ENCODE measurements around the gene SLC23A2.
A peak's percentile ranks its signal among the peaks of the same experiment; 100 is the strongest.
"Not testable (repeated sequence)": the region's sequence is repeated elsewhere in the genome, so short reads cannot be mapped to it uniquely, and the experiment has no call there.

The SLC23A2 gene

DNA sequence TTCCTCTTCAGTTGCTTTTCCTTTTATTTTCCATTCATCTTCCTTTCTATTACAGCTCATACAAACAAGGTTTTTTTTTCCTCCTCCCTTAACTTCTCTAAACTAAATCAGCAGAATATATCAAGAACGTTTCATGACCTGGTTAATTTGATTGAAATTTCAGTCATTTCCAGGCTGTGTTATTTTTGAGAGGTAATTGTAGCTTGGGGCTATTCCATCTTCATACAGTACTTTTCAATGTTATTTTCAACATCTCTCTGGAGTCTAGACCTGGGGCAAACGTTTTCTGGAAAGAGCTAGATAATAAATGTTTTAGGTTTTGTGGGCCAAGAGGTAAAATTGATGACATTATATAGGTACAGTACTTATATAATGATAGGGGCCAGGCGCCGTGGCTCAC, 4.0 kb upstream of the SLC23A2 start:
- no peak for DNase-seq

DNA sequence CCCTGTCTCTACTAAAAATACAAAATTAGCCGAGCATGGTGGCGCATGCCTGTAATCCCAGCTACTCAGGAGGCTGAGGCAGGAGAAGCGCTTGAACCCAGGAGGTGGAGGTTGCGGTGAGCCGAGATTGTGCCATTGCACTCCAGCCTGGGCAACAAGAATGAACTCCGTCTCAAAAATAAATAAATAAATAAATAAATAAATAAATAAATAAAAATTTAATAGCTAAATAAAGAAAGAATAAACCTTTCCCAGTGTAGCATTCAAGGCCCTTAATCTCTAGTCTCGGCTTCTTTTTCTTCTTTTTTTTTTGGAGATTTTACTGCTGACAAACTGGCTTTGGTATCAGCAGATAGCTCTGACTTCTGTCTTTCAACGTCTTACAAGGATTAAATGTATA, 3.5 kb upstream of the SLC23A2 start:
- not testable (repeated sequence) for DNase-seq

DNA sequence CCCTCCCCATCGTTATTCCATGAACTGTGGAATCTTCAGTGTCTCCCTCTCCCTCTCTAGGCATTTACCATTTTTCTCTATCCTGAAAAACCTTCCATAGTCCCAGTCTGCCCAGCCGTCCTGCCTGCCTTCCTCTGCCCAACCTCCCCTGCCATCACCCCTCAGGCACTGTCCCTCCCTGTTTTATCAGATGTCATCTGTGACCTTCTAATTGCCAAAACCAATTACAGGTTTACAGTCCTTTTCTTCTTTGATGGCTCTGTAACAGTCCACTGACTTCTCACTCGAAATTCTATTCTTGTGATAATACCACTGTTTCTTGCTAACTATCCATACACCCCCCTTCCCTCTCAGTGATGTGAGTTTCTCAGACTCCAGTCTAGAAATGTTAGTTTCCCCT, 2.3 kb upstream of the SLC23A2 start:
- DNase-seq, result no peak

DNA sequence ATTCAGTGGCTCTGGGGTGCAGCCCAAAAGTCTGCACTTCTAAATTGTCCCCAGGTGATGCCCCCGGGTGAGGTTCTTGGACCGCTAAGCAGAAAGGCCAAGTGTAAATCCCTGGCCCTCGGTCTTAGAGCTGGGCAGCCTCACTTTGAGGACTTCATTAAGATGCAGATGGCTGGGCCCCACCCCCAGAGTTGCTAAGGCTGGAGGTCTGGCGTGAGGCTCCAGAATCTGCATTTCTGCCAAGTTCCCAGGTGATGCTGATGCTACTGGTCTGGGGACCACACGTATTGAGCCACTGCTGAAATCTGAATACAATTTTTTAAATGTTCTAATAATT, 735 bp upstream of the SLC23A2 start:
- no peak for DNase-seq

DNA sequence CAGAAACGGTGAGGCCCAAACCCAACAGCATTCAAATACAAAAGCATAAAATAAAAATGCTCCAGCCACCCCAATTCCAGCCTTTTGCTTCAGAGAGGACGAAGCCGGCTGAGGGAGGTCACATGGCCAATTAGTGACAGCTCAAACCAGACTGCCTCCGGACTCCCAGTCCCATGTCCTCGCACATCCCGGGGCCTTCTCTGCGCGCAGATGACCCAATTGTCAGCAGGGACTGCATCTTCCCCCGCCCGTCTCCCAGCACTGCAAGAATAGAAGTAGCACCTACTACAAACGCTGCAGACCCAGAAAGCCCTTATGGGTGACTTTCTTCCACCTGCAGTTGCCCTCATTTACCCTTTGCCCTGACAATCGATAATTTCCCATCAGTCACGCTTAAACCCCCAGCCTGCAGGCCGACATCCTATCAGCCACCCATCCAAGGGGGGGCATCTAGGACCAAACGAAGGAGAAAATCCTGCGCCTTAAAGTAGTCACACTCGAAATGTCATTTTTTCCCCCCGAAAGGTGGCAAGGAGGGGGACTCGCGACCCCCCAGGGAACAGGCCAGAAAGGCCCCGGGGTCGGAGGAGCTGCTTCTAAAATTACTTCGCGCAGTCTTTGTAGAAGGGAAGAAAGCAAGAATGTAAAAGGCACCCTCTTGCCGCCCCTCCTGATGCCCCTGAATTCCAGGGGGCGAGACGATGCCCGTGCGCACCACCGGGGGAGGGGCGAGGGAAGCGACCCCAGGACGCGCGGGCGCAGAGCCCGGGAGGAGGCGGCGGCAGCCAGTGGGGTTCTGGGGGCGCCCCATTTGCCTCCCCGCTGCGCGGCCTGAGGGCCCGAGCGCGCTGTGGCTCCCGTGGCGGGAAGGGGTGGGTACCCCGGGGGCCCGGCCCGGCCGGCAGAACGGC, 792 bp downstream of the SLC23A2 start:
- peak; percentile 5 to 19 for DNase-seq

DNA sequence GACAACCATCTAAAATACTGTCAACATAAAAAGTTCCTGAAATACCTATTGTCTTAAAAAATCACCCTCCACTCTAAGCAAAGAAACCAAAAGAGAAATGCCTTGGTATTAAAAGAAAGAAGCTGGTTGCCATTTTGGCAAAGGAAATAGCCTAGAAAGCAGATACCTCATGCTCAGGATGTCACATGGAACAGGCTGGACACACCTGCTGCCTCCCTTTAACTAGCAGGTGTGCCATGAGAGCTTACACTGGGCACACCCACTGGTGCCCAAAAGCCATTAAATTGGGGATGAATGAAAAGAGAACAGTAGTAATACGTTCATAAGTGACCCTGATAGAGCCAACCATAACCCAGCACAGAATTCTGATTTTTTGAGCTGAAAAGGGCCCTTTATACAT, 1.5 kb downstream of the SLC23A2 start:
- DNase-seq, result no peak

DNA sequence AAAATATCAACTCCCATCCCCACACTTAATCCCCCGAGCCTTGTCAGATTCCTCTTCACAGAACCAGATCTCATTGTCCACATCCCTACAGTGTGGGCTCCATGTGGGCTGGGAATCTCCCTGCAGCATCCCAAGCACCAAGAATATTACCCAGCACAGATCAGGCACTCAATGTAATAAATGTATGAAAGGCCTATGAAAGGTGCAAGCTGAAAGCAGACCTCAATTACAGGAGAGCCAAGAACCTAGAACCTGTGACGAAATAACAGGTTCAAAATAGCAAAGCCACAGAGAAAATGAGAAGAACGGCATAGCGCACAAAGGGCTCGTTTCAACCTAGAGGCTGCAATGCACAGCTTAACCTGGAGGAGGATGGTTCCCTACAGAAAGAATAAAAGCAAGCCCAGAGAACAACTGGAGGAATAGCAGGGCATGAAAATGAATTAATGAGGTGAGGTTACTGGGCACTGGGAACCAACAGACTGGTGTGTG, 3.1 kb downstream of the SLC23A2 start:
- peak; percentile 9 to 15 for DNase-seq

DNA sequence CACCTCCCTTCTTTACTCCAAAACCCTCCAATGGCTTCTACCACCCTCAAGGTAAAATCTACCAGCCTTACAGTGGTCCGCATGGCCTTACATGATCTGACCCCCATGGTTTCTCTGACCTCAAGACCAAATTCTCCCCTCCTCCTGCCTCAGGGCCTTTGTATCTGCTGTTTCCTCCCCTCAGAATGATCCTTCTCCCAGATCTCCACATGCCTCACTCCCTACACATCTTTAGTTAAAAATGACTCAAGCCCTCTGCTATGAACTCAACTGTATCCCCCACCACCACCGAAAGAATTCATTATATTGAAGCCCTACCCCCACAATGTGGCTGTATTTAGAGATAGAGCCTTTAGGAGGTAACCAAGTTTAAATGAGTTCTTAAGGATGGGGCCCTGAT, 4.1 kb downstream of the SLC23A2 start:
- no peak for DNase-seq

DNA sequence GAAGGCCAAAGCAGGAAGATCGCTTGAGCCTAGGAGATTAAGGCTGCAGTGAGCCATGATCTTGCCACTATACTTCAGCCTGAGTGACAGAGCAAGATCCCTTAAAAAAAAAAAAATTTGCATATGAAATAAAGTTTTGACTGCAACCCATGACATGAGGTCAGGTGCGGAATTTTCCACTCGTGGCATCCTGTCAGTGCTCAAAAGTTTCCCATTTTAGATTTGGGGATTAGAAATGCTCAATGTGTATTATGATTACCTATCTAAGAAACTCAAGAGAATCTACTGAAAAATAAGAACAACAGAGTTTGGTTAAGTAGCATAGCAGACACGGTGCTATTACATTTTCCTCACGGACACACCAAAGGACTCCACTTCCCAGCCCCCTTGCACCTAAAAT, 11.7 kb downstream of the SLC23A2 start:
- no peak for DNase-seq

DNA sequence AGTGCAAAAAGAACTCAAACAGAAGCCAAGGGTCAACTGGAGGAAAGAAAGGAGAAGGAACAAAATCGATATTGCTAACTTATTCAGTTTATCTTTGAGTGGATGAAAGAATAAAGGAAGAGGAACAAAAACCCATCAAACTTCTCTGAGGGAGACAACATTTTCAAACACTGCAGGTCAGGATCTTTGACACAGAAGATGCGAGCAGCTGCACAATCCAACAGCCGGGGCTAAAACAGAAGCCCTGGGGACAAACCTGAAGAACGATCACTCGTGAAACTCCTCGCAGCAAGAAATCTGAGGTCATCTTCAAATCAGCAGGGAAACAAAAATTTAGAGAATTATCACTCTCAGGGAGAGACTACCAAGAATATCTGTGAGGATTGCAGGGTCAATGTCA, 14.2 kb downstream of the SLC23A2 start:
- DNase-seq, result no peak

DNA sequence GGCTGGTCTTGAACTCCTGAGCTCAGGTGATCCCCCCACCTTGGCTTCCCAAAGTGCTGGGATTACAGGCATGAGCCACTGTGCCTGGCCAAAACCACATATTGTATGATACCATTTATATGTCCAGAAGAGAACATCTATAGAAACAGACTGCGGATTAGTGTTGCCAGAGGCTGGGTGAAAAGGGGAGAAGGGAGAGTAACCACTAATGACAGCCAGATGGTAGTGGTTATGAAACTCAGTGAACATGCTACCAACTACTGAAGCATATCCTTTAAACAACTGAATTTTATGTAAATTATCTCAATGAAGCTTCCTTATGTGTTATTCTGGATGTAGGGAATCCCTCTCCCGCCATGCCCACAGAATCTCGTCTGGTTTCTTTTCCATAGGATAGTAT, 15.7 kb downstream of the SLC23A2 start:
- no peak for DNase-seq

DNA sequence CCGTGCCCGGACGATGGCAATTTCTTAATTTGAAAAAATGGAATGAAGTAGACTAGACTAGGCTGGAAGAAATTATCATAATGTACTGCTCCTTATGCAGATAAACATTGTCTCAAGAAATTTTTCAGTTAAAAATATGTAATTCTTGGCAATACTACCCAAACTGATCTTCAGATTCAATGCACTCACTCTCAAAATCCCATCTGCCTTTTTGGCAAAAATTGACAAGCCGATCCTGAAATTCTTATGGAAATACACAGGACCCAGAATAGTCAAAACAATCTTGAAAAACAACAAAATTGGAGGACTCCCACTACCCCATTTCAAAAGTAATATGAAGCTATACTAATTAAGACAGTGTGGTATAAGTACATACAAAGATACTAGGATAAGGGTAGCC, 19.0 kb downstream of the SLC23A2 start:
- no peak for DNase-seq

DNA sequence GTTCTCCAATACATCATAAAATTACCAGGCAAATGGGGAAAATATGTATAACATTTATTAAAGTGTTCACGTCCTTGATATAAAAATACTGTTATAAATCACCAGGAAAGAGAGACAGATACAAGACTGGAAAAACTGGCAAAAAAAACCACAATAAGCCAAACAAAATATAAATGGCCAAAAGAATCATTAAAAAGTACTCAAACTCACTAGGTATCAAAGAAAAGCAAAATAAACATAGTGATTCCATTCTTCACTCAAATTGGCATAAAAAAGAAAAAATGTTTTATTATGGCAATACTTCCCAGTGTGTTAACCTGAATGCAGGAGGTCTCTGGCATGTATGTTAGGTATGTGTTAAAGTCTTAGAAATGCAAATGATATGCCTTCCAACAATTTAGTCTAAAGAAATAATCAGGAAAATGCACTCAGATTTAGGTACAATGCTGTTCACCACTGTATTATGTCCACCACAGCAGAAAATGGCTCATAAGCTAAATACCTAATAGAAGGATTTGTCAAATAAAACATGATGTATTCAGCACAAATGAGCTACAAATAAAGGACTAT, 21.4 kb downstream of the SLC23A2 start:
- no peak for DNase-seq

DNA sequence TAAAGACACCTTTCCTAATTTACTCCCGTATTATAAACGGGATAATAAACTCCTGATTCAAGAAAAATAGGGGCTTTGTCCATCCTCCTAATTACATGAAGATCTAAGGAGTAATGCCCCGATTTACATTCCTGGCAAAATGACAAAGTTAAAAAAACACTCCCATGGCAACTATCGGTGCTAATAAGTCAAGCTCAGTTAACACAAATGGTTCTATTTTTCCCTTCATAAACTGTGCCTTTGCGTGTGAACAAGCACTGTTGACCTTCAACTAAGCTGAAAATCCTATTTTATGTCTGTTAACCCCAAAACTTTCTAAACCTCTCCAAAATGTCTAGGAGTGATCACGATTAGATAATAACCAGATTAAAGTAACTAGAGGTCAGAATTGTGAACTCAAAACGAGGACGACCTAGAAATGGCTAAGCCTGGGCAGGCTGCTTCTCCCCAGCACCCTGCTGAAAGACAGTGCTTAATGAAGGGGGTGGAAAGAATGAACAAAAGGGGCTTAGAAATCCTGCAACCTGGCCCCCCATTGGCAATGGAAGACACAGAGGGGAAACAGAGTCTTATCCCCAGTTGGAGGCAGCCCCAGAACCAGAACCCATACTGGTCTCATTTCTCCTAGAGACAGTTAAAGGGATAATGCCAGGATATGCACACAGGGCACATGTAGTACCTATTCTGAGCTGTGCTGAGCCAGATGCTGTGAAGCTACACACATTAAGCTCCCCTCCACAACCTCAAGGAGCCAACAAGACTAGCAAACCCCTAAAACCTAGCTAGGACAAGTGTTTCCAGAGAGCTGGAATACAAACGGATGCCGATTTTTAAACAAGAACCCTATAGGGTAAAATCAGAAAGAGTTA, 23.0 kb downstream of the SLC23A2 start:
- no peak for DNase-seq

DNA sequence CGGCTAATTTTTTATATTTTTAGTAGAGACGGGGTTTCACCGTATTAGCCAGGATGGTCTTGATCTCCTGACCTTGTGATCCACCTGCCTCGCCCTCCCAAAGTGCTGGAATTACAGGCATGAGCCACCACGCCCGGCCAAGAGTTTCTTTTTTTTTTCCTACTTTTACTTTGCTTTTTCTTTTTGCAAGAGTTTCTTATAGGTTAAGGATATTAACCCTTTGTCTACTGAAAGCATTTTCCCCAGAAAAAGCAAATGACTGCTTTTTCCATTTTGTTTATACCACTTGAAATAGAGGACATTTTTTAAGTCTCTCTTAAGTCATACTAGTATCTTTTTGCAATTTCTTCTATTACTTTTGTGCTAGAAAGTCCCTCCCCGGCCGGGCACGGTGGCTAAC, 25.3 kb downstream of the SLC23A2 start:
- not testable (repeated sequence) for DNase-seq

DNA sequence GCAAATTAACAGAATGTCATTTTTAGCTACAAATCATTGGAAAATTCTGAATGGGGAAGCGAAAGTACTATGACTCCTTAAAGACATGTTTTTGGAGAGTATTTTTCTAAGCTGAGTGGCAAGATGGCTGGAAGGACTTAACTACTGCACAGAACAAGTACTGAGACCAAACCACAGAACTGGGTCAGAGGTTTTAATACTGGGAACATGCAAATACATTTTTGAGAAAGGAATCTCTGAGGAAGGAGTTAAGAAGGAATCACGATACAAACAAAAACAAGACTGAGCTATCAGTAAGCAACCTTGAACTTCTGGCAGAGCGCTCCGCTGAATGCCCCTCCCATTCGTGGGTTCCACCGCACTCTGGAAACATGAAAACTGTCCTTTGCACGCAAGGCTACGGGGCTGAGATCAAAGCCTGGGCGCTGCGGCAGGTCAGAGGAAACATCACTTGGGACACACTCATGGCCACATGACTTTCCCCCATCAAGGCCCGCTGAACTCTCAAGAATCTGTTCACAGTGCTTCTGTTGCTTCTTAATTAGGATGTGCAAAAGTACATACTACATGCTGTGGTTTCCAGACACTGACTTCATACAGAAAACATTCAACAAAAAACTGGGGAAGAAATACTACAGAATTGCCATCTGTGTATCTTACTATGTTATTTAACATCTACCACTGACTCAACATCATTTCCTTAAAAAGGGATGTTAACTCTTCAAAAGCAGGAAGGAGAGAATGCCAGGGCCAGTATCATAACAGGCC, 27.8 kb downstream of the SLC23A2 start:
- no peak for DNase-seq

DNA sequence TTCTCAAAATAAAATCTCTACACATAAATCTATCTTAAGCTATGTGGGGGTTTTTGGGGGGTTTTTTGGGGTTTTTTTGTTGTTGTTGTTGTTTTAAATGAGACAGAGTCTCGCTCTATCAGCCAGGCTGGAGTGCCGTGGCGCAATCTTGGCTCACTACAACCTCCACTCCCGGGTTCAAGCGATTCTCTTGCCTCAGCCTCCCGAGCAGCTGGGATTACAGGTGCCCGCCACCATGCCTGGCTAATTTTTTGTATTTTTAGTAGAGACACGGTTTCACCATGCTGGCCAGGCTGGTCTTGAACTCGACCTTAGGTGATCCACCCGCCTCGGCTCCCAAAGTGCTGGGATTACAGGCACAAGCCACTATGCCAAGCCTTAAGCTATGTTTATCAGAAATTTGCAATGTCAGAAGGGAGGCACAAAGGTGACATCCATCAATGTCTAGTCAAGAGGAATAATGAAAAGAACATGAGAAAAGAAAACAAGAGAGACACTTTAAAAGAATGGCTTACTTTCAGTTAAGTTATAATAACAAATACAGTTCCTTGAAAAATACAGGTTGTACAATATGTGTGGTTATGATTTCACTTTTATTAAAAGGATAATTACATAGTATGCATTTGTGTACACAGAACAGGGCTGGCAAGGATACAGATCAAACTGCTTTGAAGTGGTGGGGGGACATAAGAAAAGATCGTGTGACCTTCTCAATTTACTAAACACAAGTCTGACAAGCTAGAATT, 28.6 kb downstream of the SLC23A2 start:
- no peak for DNase-seq

DNA sequence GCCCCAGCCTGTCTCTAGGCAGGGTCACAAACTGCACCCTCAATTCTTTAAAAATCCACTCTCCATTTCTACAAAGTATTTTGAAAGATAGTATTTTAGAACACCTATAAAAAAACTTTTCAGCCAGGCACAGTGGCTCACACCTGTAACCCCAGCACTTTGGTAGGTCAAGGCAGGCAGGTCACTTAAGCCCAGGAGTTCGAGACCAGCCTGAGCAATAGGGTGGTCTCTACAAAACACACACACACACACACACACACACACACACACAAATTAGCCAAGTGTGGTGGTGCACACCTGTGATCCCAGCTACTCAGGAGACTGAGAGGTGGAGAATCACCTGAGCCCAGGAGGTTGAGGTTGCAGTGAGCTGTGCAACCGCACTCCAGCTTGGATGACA, 30.2 kb downstream of the SLC23A2 start:
- no peak for DNase-seq

DNA sequence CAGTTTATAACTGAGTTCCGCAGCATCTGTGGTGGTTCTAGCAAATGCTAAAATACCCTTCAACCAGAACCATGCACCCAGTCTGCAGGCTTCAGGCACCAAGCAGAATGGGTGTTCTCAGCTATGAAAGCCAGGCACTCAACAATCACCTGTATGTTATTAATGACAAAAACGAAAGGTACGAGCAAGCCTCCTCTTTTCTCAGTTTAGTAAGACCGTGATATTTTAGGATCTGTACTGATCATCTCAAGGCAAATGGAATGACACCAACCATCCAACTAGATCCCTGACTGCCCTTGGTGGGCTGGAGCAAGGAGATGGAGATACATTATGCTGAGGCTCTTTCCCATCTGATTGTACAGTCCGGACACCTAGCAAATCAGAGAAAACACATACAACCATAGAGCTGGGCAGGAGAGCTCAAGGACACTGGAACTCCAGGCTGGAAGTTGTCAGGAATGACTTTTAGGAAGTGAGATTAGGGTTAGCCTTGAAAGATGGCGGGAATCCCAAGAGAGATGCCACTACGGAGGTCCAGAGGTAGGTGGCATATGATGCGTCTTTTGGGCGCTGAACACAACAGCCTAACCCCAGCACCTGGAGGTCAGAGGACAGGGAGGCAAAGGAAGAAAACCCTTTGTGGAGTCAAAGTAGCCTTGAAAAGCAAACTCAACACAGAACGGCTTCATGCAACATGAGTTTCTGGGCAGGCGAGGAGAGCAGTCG, 33.4 kb downstream of the SLC23A2 start:
- DNase-seq, result no peak

DNA sequence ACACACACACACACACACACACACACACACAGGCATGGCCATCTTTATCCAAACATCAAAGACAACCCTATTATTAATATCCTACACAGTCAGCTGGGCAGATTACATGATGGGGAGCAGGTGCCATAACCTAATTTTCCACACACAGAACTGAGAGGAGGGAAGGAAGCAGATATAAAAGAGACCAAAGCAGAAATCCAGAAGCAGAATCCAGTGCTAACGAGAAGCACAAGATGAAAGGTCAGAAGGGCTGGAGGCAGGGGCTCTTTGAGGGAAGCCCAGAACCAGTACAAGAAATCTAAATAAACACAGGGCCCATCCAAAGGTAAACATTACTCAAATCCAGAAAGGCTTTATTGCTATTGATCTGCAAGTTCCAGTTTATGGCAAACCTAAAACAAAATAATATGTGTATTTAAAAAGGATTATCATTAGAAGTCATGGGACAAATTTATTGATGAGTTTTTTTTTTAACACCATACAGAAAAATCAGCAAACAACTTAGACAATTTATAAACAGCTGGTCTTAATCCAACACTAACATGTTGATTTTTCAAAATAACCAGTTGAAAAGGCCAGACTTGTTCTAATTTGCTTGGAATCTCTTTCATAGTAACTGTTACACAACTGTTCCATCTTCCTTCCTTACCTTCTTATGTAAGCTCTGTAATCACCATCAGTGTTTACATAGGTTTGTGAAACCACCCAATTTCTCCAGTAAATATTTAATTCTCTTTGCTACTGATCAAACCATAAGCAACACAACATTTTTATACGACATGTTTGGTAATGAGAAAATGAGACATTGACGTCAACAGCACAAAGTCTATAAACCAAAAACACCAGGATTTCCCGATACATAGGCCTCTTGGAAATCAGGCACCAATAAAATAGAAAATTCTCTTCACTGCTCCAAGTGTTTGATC, 34.2 kb downstream of the SLC23A2 start:
- DNase-seq, result peak in 1 of 2 experiments; percentile 8
